Progenitor cell of endocrine pancreas (in vitro differentiated cells): ENCODE data around the gene BBLN. TPM values are rescaled to one million over a fixed set of nuclear protein-coding genes. Genes with fewer than 3 reads are reported as not detected.
A peak's percentile ranks its signal among the peaks of the same experiment; 100 is the strongest.

Experiments used
- DNase-seq: peaks from one replicate; pipeline ENCODE4 v3.0.0; 2021; ENCODE audit warnings: low spot score; ENCODE audit not compliant: unreplicated experiment
- H3K27ac Mint-ChIP-seq: 2 replicates; pipeline ENCODE4 v1.8.0; 2021; ENCODE audit warnings: mild to moderate bottlenecking, moderate library complexity, mixed read lengths
- H3K27me3 Mint-ChIP-seq: 2 replicates; pipeline ENCODE4 v1.8.0; 2021; ENCODE audit warnings: mixed read lengths
- H3K36me3 Mint-ChIP-seq: 2 replicates; pipeline ENCODE4 v1.8.0; 2022; ENCODE audit warnings: mixed read lengths; ENCODE audit not compliant: insufficient read depth
- H3K4me1 Mint-ChIP-seq: 2 replicates; pipeline ENCODE4 v1.8.0; 2021; ENCODE audit warnings: low read depth, mixed read lengths
- H3K4me3 Mint-ChIP-seq: 2 replicates; pipeline ENCODE4 v1.8.0; 2021; ENCODE audit warnings: low read depth, mild to moderate bottlenecking, moderate library complexity, mixed read lengths
- H3K9me3 Mint-ChIP-seq: 2 replicates; pipeline ENCODE4 v1.8.0; 2021; ENCODE audit warnings: low read depth, mixed read lengths
- CTCF ChIP-seq: fragments of 200-600 bp; sonication (generic); IDR thresholded peaks from one replicate; pipeline ENCODE4 v1.5.0; 2021; ENCODE audit warnings: antibody characterized with exemption, mild to moderate bottlenecking; ENCODE audit not compliant: unreplicated experiment
- total RNA-seq: library from RNA; stranded (reverse); gene quantifications from 2 replicates; pipeline ENCODE4 v1.2.1, GENCODE V29; 2021

The BBLN gene
- total RNA-seq, 1 donor from 2014 or later = 57.3 TPM

DNA sequence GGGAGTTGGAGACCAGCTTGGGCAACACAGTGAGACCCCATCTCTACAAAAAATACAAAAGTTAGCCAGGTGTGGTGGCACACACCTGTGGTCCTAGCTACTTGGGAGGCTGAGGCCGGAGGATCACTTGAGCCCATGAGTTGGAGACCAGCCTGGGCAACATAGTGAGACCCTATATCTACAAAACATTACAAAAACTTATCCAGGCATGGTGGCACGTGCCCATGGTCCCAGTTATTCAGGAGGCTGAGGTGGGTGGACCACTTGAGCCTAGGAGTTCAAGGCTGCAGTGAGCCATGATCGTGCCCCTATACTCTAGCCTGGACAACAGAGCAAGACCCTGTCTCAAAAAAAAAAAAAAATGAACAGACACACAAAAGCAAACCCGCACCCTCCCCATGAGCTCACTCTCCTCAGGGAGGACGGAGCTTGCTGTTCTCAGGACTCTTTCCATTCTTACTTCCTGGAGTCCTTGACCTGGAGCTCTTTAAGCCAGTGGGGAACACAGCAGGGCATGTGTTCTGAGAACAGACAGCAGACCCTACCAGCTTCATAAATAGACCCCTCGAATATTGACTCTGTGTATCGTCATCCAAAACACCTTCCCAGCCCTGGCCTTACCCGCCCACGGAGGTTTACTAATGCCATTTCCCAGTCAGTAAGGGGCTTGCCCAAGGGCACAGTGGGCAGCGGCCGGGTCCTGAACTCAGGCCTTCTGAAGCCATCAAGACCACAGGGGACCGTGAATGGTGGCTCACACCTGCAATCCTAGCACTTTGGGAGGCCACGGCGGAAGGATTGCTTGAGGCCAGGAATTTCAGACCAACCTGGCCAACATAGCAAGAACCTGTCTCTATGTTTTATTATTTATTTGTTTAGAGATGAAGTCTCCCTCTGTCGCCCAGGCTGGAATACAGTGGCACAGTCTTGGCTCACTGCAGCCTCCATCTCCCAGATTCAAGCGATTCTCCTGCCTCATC, 43.7 kb upstream of the BBLN start:
- Mint-ChIP-seq H3K27me3 (peaks cover 3% of the 10 kb centered on the region), H3K4me3 (no peak overlapping the region), H3K27ac (no peak overlapping the region), H3K9me3 (no peaks in the 10 kb centered on the region), H3K4me1 (peaks cover 2% of the 10 kb centered on the region), H3K36me3 (peaks cover 3% of the 10 kb centered on the region)
- TF ChIP-seq CTCF = no peak
- DNase-seq = no peak

DNA sequence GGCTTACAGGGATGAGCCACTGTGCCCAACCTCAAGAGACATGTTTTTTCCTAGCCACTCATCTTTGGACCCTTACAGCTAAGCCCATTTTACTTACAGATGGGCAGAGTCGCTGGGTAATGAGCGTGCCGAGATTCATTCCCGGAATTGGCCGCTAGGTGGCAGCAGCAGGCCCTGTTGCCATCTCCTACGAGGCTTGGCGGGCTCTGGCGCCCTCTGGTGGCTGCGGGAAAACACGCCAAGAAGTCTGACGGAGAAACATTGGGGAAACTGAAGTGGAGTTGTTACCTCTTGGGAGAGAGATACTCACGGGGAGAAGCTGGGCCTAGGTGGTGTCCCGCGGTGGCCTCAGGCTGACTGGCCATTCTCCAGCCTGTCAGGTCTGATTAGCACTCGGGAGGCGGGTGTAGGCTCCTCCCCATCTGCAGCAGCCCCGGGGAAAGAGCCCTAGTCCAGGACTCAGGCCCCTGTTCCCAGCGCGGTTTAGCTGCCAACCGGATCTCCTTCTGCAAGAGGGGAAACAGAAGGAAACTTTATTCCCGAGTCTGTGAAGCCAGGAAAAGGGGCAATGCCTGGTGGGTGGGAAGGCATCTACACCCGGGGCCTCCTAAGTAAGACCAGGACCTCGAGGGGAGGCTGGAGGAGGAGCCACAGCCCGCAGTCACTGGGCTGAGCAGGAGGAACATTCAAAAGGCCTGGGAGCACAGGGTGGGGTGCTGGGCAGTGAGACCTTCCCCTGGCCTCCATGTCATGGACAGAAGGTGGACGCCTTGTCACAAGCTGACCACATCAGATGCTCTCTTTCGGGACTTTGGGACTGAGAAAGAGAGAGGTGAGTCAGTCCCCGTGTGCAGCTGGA, 42.2 kb upstream of the BBLN start:
- DNase-seq = peak; percentile 98
- Mint-ChIP-seq H3K4me1 (peaks cover 2% of the 10 kb centered on the region), H3K27me3 (peaks cover 3% of the 10 kb centered on the region), H3K27ac (peak overlapping the region; percentile 70), H3K4me3 (no peak overlapping the region), H3K36me3 (peaks cover 3% of the 10 kb centered on the region), H3K9me3 (no peaks in the 10 kb centered on the region)
- peak; percentile 100 for TF ChIP-seq CTCF

DNA sequence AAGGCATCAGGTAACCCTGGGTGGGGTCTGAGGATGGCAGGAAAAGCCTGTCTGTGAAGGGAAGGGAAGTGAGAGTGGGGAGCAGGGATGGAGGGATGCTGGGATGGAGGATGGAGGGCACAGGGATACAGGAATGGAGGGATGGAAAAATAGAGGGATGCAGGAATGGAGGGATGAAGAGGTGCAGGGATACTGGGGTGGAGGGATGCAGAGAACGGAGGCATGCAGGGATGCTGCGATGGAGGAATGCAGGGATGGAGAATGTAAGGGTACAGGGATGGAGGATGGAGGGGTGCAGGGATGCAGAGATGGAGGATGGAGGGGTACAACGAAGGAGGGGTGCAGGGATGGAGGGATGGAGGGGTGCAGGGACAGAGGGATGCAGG, 41.6 kb upstream of the BBLN start:
- Mint-ChIP-seq H3K27ac (no peak overlapping the region), H3K27me3 (peaks cover 3% of the 10 kb centered on the region), H3K4me1 (peaks cover 2% of the 10 kb centered on the region), H3K4me3 (no peak overlapping the region), H3K36me3 (peaks cover under 1% of the 10 kb centered on the region), H3K9me3 (no peaks in the 10 kb centered on the region)
- no peak for TF ChIP-seq CTCF
- DNase-seq = no peak

GRCh38 chr9:128118971-128119665, 40.9 kb upstream of the BBLN start:
- peaks cover 3% of the 10 kb centered on the region for H3K36me3 Mint-ChIP-seq
- H3K4me1 Mint-ChIP-seq = peaks cover 2% of the 10 kb centered on the region
- DNase-seq = no peak
- no peaks in the 10 kb centered on the region for H3K9me3 Mint-ChIP-seq
- H3K27ac Mint-ChIP-seq = no peak overlapping the region
- H3K27me3 Mint-ChIP-seq = peaks cover 3% of the 10 kb centered on the region
- H3K4me3 Mint-ChIP-seq = no peak overlapping the region
- TF ChIP-seq CTCF = no peak
